GM21529 (cell line): Measurements from ENCODE around the gene HSF5.
"Not testable (repeated sequence)": the region's sequence is repeated elsewhere in the genome, so short reads cannot be mapped to it uniquely, and the experiment has no call there.

ENCODE experiments used
- ATAC-seq: cut with Tn5 transposase; IDR thresholded peaks from one replicate; pipeline ENCODE4 v1.9.1; 2021; ENCODE audit not compliant: unreplicated experiment

The HSF5 gene

GRCh38 chr17:58414596-58414997 is 73.6 kb downstream of the HSF5 start:
- ATAC-seq, result no peak

DNA sequence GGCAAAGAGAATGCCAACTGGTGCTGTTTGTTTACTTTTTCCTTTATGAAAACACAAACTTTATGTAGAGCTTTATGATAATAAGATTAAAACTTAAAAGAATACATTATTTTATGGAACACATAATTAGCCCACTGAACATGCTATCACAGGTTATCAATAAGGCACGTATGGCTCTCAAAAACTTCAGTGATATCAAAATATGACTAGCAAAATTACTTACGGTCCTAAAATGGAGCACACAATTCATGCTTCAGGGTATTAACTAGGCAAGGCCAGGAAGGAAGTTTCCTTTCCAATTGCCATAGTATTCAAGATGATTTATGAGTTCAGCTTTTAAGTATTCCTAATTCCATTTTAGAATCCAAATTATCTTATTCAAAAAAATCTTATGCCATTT is 74.5 kb downstream of the HSF5 start:
- ATAC-seq, result no peak

GRCh38 chr17:58412961-58413586 is 75.1 kb downstream of the HSF5 start:
- no peak for ATAC-seq

DNA sequence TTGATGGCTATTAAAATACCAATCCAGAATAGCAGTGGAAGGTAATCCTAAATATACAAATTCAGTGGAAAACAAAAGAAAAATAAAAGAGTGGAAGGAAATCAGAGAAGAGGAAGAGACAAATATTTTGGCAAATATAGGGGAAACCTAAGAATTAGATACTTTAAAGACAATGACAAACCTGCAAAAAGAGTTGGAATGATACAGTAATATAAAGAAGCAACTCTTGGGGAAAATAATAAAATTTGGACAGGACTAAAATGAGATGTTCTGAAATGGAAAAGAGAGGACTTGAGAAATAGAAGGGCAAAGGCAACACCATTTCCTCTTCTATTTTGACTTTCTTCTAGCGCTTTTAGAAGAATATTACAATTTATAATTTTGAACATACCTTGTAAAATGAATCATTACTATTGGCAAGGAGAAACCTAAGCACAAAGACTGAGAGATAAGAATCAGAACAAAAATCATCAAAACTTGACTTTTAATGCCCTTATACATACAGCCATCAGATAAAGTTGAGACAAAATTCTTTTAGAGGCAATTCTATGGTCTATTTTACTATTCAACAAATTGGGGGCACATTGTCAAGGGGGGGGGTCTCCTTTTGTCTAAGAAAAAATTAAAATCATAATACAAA is 76.0 kb downstream of the HSF5 start:
- no peak for ATAC-seq

- ATAC-seq, result no peak
Observed at GRCh38 chr17:58411408-58411894, 76.8 kb downstream of the HSF5 start.

- no peak for ATAC-seq
Observed at GRCh38 chr17:58410714-58411407, 77.3 kb downstream of the HSF5 start.

GRCh38 chr17:58409432-58409831 is 78.8 kb downstream of the HSF5 start:
- no peak for ATAC-seq

DNA sequence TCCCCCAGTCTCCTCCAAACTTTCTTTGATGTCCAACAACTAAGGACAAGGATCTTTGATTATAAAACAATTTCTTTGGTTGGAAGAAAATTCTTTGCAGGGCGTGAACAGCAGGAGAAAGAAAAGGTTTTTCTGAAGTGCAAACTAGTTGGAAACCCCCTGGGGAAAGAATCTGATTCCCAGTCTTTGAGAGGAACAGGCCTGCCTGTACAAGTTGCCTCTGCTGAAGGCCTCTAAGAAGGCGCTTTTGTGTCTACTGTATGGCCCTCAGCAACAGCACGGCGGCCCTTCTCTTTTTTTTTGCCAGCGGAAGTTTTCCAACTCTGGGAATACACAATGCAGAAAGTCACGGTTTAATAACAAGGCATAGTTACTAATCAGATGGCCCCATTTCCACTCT is 84.9 kb downstream of the HSF5 start:
- no peak for ATAC-seq

GRCh38 chr17:58402679-58403078 is 85.5 kb downstream of the HSF5 start:
- no peak for ATAC-seq

DNA sequence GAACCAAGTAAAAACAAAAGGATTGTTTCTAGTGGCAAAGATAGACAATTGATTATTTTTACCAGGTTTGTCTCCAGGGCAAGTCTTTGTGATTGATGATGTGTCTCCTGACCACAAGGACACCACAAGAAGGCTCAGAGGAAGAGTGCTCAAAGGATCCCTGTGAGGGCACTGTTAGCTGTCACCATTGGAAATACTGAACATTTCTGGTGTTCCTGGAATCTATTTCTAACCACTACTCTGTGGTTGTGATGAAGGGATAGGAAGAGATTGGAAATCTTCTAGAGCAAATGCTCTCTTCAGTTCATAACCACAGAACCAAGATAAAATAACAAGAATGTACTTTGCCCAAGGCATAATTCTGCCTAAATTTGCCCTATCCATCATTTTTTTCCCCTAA is 86.2 kb downstream of the HSF5 start:
- no peak for ATAC-seq

GRCh38 chr17:58401287-58401686 is 86.9 kb downstream of the HSF5 start:
- ATAC-seq, result no peak

DNA sequence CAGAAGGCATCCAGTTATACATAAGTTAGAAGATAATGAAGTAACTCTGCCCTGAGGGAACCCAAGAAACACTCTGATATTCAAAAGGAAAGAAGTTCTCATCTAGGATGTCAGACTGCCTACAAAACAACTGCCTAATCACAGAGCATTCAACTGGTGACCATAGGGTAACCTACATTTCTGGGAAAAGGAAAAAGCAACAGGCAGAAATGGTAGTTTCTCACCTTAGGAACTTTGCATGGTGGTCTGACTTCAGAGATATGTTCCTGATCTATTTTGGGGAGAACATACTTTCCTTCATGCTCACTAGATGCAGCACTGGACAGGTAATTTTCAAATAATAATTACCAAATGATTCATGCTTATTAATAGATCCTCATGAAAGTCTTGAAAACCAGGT is 87.4 kb downstream of the HSF5 start:
- no peak for ATAC-seq

DNA sequence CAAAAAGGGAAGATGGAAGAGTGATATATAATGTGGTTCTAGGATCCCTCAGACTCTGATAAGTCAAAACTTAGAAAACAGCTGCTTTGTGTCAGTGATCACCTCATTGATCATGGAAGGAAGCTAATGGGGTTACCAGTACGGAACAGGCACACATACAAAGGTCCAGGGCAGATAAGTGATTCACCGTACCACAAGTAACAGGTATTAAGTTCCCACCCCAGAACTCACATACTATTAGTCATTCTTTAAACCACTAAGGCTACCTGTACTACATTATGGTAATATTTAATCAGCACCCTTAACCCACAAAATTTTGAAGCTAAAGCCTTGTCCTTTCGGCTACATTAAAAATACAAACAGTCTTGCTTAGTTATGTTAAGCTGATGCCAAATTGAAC is 88.2 kb downstream of the HSF5 start:
- no peak for ATAC-seq

DNA sequence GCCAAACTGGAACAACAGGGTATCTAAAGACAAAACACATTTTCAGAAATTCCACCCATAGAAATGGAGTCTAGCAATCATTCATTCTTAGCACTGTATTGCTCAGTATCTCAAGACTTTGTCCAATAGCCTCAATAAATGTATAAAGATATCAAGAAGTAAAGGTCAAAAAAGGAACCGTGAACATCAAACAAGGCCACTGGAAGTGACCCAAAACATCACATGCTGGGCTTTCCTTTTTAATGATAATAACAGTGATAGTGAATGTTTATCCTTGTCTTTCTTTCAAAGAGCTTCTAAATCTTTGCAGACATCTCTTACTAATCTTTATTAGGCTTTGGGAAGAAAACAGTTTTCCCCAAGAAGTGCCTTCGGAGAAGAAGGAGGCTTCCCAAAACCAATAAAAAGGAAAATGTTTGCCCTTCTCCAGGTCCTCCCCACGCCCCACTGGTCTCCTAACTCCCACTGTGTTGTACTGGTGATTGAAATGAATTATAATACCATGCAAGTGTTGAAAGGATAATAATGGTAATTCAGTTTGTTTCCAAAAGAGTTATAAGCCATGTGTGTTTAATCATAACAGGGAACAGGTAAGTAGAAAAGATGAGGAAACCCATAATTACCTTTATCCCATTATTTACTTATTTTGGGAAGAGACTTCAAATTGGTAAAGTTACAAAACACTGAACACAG is 89.5 kb downstream of the HSF5 start:
- ATAC-seq, result no peak

- not testable (repeated sequence) for ATAC-seq
Observed at GRCh38 chr17:58397421-58397820, 90.8 kb downstream of the HSF5 start.

DNA sequence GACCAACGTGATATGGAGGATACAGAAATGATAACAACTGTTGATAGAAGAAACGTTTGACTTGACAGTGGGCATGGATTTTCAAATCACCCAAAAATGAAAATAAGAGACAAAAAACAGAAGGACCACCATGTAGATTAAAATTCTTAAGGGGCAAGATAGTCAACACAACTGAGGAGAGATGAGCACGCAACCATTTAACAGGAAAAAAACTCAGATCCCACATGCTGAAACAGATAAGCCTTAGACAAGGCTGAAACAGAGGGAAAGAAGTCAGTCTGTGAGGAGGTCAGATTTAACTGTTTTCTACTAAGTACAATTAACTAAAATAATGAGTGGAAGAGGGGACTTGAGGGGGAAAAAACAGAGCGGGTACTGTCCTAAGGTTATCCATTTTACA is 92.0 kb downstream of the HSF5 start:
- no peak for ATAC-seq

GRCh38 chr17:58394534-58395223 is 93.5 kb downstream of the HSF5 start:
- ATAC-seq, result no peak

- ATAC-seq, result no peak
Observed at GRCh38 chr17:58391302-58391984, 96.8 kb downstream of the HSF5 start.

GRCh38 chr17:58390884-58391283 is 97.3 kb downstream of the HSF5 start:
- ATAC-seq, result no peak
